ENCODE measurements around the gene CYYR1.

Gene CYYR1

DNA sequence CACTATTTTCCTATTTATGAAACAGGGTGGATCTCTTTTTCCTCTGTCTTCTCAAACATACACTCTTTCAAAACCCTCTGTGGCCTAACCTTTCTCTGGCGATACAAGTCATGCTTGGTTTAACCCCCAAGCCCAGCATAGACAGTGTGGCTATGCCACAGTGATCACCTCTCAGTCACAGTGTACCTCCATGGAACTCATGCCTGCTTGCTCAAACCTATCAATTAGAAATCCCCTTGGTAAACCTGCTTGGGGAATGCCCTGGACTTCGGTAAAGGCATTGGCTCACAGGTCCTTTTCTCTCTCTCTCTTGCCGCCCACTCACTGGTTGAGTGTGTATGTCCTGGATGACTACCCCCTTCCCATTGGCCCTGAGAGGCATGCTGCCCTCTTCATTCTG is 147.5 kb downstream of the CYYR1 start:
- no peak for DNase-seq

DNA sequence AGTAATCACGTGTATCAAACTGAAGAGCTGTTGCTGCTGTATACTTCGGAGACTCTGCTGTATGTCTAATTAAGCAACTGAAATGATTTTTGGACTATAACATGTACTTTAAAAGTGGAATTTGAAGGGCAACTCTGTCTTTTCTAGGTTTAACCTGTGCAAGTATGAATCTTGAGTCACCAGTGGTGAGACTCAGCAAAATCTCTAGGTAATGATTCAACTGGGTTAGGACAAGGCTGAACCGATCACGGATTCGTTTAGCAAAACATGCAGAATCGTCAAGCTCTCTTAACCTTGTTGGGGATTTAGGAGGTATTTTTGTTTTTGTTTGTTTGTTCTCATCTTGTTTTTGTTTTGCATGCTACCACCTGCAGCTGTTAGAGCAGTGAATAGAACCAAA is 149.6 kb downstream of the CYYR1 start:
- DNase-seq, result no peak

DNA sequence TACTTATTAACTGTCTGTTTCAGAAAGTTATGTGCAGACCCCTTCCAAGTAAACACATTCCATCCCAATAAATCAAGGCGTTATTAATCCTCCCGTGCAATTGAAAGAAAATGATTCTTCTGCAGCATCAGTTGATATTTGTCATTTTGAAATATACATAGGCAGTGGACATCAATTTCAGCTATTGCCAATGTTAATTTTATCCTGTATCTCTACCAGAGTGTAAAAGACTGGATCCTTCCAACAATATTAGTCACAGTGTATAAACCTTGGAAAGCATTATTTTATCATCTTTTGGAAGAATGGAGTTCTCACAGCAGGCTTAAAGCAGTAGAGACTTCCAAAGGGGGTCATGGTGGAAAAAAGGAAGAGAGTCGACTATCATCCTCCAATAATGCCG is 150.4 kb downstream of the CYYR1 start:
- no peak for DNase-seq

DNA sequence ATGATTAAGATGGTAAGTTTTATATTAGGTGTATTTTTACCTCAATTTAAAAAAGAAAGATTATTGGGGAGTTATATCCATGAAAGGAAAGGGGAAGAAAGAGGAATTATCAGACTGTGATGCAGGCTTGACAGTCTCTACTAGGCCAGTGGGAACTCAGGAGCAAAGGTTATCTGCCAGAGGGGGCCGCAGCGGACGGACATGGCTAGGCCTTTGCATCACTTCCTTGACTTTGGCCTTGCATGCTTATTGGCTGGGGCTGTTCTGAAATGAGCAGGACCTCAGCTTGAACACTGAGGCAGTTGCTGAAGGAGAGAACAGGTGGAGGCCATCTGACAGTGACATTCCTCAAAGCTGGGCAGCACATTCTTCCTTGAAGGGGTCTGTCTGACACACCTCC is 150.9 kb downstream of the CYYR1 start:
- no peak for DNase-seq

DNA sequence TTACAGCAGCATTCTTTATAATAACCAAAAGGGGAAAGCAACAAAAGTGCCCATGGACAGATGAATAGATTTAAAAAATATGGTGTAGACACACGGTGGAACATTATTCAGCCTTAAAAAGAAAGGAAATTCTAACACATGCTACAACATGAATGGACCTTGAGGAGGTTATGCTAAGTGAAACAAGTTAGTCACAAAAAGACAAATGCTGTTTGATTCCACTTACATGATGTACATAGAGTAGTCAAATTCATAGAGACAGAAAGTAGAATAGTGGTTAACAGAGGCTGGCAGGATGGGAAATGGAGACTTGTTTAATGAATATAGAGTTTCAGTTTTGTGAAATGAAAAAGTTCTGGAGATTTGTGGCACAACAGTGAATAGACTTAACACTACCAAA is 151.4 kb downstream of the CYYR1 start:
- no peak for DNase-seq

Measured in cerebellar nuclear complex (tissue), 1 donor.